Limb (tissue), 2 donors: ENCODE data around the gene HTR6.

Experiments used
- DNase-seq, 2 donors: peaks; one replicate each; pipeline ENCODE4 v3.0.0-alpha.2; 2016; ENCODE audit errors: extremely low spot score in 2 of 2

HTR6 gene

GRCh38 chr1:19687414-19687813 lies 22.7 kb downstream of the HTR6 start:
- no peak for DNase-seq

GRCh38 chr1:19688041-19688842 lies 23.6 kb downstream of the HTR6 start:
- DNase-seq: no peak

GRCh38 chr1:19689085-19689757 lies 24.5 kb downstream of the HTR6 start:
- no peak for DNase-seq

GRCh38 chr1:19689856-19690255 lies 25.2 kb downstream of the HTR6 start:
- DNase-seq: no peak

- no peak for DNase-seq
These were observed 25.7 kb downstream of the HTR6 start for GRCh38 chr1:19690342-19690741.

- no peak for DNase-seq
These were observed 29.6 kb downstream of the HTR6 start for GRCh38 chr1:19694298-19694697.

GRCh38 chr1:19695772-19696171 lies 31.1 kb downstream of the HTR6 start:
- DNase-seq: no peak

- no peak for DNase-seq
These were observed 32.1 kb downstream of the HTR6 start for GRCh38 chr1:19696820-19697219.

GRCh38 chr1:19698181-19698580 lies 33.5 kb downstream of the HTR6 start:
- DNase-seq: no peak

- DNase-seq: no peak
These were observed 35.6 kb downstream of the HTR6 start for GRCh38 chr1:19700079-19700777.

- no peak for DNase-seq
These were observed 38.6 kb downstream of the HTR6 start for GRCh38 chr1:19703280-19703679.

GRCh38 chr1:19704247-19705113 lies 39.8 kb downstream of the HTR6 start:
- peak; percentile 58 to 84 for DNase-seq

- no peak for DNase-seq
These were observed 40.8 kb downstream of the HTR6 start for GRCh38 chr1:19705464-19705863.

GRCh38 chr1:19706136-19706535 lies 41.5 kb downstream of the HTR6 start:
- no peak for DNase-seq

GRCh38 chr1:19708567-19709110 lies 44.0 kb downstream of the HTR6 start:
- DNase-seq: no peak

GRCh38 chr1:19709260-19709793 lies 44.7 kb downstream of the HTR6 start:
- DNase-seq: no peak

GRCh38 chr1:19710825-19711611 lies 46.3 kb downstream of the HTR6 start:
- DNase-seq: no peak

- DNase-seq: no peak
These were observed 48.3 kb downstream of the HTR6 start for GRCh38 chr1:19712928-19713327.

- DNase-seq: peak; percentile 80 to 86
These were observed 50.9 kb downstream of the HTR6 start for GRCh38 chr1:19715334-19716203.
